ENCODE data around the gene IKZF4.
A peak's percentile ranks its signal among the peaks of the same experiment; 100 is the strongest.
"Not testable (repeated sequence)": the region's sequence is repeated elsewhere in the genome, so short reads cannot be mapped to it uniquely, and the experiment has no call there.

IKZF4 gene

GRCh38 chr12:56020423-56021184 is at the start of gene IKZF4:
Gene IKZF4, plus strand, starts transcription at chr12:56021043. Its CDS starts 451 bp downstream, at chr12:56021494.
- DNase-seq, result peak in 25 of 56 donors; percentile 6 to 65 (median 34)

GRCh38 chr12:55972042-55972441 is 48.8 kb upstream of the IKZF4 start:
- peak in 1 of 56 donors; percentile 2 for DNase-seq

GRCh38 chr12:55972456-55972855 is 48.4 kb upstream of the IKZF4 start:
- no peak for DNase-seq

- peak in 5 of 56 donors; percentile 28 to 59 (median 42) for DNase-seq
These were observed 47.8 kb upstream of the IKZF4 start for GRCh38 chr12:55972911-55973598.

GRCh38 chr12:55973599-55974307 is 47.1 kb upstream of the IKZF4 start, which contains the start of gene RAB5B:
Gene RAB5B, plus strand, starts transcription at chr12:55974078. Its CDS starts 12,883 bp downstream, at chr12:55986961.
- DNase-seq, result peak; percentile 69 to 100 (median 99)

- DNase-seq, result peak in 8 of 56 donors; percentile 37 to 75 (median 46)
These were observed 46.5 kb upstream of the IKZF4 start for GRCh38 chr12:55974308-55974730.

- no peak for DNase-seq
These were observed 42.5 kb upstream of the IKZF4 start for GRCh38 chr12:55978393-55978792.

- DNase-seq, result no peak
These were observed 41.8 kb upstream of the IKZF4 start for GRCh38 chr12:55979069-55979468.

- DNase-seq, result not testable (repeated sequence)
These were observed 39.0 kb upstream of the IKZF4 start for GRCh38 chr12:55981882-55982281.

- no peak for DNase-seq
These were observed 38.4 kb upstream of the IKZF4 start for GRCh38 chr12:55982319-55982936.

- DNase-seq, result no peak
These were observed 37.5 kb upstream of the IKZF4 start for GRCh38 chr12:55983232-55983842.

- DNase-seq, result no peak
These were observed 36.0 kb upstream of the IKZF4 start for GRCh38 chr12:55984861-55985260.

- DNase-seq, result no peak
These were observed 35.5 kb upstream of the IKZF4 start for GRCh38 chr12:55985341-55985740.

- DNase-seq, result not testable (repeated sequence)
These were observed 34.9 kb upstream of the IKZF4 start for GRCh38 chr12:55985976-55986375.

GRCh38 chr12:55991110-55991509 is 29.7 kb upstream of the IKZF4 start:
- no peak for DNase-seq

GRCh38 chr12:55993230-55993853 is 27.5 kb upstream of the IKZF4 start:
- no peak for DNase-seq

GRCh38 chr12:55995366-55995765 is 25.5 kb upstream of the IKZF4 start:
- no peak for DNase-seq

- DNase-seq, result peak in 37 of 56 donors; percentile 2 to 60 (median 20)
These were observed 24.6 kb upstream of the IKZF4 start for GRCh38 chr12:55996201-55996714.

GRCh38 chr12:55996715-55997534 is 23.9 kb upstream of the IKZF4 start, which contains the start of gene SUOX:
Gene SUOX, plus strand, starts transcription at chr12:55997276. Its CDS starts 4,946 bp downstream, at chr12:56002222.
- peak; percentile 37 to 99 (median 95) for DNase-seq
